Measurements from ENCODE around the gene ZNF275. TPM values are rescaled to one million over a fixed set of nuclear protein-coding genes. Genes with fewer than 3 reads are reported as not detected.
"Not testable (repeated sequence)": the region's sequence is repeated elsewhere in the genome, so short reads cannot be mapped to it uniquely, and the experiment has no call there.

ZNF275 gene
- total RNA-seq, 1 donor from 2014 or later, result 5.9 TPM

DNA sequence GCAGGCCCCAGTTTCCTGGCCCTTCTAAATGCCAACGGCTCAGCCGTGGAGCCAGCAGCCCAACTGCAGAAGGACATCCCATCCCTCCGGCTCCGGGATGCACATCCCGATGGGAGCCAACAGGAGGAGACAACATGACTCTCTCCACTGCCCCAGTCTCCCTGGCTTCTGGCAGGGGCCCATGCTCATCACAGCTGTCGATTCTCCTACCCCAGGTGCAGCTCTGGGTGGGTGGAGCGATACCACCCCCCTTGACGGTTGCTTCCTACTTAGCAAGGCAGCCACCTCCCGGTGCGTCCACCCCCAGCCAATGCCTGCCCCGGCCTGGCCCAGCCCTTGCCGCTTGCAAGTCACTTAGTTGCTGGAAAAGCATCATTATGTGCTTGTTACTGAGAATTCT is 19.5 kb downstream of the ZNF275 start:
- DNase-seq (ENCODE audit: low read depth, low spot score), result no peak

- DNase-seq (ENCODE audit: low read depth, low spot score), result no peak
These were observed 23.9 kb downstream of the ZNF275 start for GRCh38 chrX:153357877-153358276.

GRCh38 chrX:153361781-153362397 is 27.9 kb downstream of the ZNF275 start:
- no peak for DNase-seq (ENCODE audit: low read depth, low spot score)

GRCh38 chrX:153365670-153366069 is 31.7 kb downstream of the ZNF275 start:
- DNase-seq (ENCODE audit: low read depth, low spot score), result no peak

DNA sequence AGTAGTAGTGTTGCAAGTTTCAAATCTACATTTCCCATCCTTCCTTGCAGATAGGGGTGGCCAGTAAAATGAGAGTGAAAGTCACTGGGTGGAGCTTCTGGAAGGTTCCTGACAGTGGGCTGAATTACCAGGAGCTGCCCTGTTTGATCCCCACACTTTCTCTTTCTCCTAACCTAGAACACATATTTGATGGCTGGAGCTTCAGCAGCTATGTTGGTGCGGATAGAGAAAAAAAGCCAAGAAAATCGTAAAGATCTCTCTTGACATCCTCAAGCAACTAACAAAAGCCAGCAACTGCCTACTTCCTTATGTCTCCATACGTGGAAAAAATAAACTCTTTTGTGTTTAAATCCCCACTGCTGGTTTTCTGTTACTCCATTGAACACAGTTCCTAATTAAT is 32.2 kb downstream of the ZNF275 start:
- DNase-seq (ENCODE audit: low read depth, low spot score), result no peak

GRCh38 chrX:153366878-153367538 is 33.1 kb downstream of the ZNF275 start:
- DNase-seq (ENCODE audit: low read depth, low spot score), result no peak

DNA sequence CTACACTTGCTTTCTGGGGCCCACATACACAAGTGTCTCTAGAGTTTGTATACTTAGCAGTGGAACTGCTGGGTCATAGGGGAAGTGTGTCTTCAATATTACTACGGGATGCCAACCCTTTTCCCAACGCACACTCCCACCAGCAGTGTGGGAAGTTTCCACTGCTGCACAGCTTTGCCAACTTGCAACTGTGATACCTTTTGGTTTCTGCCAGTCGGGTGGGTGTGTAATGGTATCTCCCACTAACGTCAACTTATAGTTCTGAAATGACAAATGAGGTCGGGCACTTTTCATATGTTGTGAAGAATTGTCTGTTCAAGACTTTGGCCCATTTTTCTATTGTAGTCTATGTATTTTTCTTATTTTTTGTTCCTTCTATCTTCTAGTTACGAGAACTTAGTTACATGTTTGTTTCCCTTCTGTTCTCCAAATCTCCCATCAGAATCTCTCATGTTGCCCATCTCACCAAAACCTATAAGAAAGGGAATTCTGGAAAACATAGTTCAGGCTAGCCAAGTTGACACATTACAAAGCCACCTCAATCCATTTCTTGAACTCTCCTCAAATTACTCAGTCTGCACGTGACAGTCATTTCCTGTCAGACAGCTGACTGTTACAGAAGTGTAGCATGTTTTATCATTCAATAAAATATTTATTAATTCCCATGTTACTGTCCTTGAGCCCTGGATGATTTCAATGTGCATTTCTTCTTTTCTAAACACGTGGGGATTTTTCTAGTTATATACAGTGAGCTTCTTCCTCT is 36.5 kb downstream of the ZNF275 start:
- DNase-seq (ENCODE audit: low read depth, low spot score), result no peak

- no peak for DNase-seq (ENCODE audit: low read depth, low spot score)
These were observed 37.3 kb downstream of the ZNF275 start for GRCh38 chrX:153371256-153371655.

DNA sequence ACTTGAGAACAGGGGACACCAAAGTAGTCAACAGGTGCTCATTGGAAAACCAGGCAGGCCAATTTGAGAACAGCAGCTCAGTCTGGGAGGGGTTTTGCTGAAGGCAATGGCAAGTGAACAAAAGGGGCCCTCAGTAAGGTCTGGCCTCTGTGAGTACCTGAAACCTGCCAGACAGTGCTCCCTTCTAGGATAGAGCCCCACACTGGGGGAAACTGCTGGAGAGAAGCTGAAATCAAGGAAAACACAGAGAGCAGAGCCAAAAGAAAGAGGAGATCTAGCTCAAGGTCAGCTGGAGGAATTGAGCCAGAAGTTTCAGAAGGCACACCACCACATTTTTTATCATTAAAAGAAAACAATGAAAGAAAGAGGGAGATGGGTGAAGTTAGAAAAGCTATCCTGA is 39.0 kb downstream of the ZNF275 start:
- DNase-seq (ENCODE audit: low read depth, low spot score), result no peak

DNA sequence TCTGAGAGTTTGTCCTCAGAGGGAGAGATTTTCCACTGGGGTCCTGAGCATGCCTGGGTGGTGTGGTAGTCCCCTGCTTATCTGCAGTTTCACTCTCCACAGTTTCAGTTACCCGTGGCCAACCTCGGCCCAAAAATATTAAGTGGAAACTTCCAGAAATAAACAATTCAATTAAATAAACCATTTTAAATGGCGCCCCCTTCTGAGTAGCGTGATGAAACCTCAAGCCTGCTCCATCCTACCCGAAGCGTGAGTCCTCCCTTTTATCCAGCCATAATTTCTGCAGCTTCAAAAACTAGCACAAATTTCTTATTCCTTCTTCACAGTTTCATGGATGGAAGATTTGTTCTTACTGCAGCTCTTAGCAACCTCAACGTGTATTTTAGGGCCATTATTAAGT is 40.5 kb downstream of the ZNF275 start:
- DNase-seq (ENCODE audit: low read depth, low spot score), result no peak

DNA sequence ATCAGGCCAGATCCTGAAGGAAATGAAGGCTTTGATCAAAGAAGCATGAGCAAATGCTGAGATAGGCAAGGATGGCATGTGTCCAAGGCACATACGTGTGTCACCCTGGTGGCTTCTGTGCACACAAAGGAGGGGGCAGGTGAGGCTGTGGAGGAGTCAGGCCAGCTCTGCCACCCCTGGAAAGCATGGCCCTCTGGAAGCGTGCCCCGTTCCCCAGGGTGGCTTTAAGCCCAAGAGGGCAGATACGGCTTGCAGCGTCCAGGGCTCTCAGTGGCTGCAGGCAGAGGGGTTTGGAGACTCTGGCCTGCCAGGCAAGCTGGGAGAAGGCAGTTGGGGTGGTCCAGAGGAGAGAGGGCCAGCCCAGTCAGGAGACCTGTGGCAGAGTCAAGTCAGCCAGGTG is 41.6 kb downstream of the ZNF275 start:
- DNase-seq (ENCODE audit: low read depth, low spot score), result no peak

GRCh38 chrX:153377727-153378126 is 43.8 kb downstream of the ZNF275 start:
- no peak for DNase-seq (ENCODE audit: low read depth, low spot score)

GRCh38 chrX:153378607-153379006 is 44.7 kb downstream of the ZNF275 start:
- no peak for DNase-seq (ENCODE audit: low read depth, low spot score)

DNA sequence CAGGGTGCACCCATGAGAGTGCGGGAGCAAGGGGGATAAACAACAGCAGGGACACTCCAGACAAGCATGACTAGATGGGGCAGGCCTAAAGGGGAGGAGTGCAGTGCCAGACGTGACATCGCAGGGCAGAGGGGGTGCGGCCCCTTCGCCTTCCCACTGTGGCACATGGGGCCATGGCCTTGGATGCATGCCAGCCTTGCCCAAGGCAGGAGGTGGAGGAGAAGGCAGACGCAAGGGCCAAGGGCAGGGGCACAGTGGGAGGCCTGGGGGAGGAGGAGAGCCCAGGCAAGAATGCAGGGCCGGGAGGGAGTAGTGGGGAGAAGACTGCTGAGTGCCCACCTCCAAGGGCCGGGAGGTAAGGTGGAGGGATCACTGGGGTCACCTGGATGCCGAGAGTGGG is 45.6 kb downstream of the ZNF275 start:
- DNase-seq (ENCODE audit: low read depth, low spot score), result no peak

GRCh38 chrX:153379971-153380581 is 46.1 kb downstream of the ZNF275 start:
- DNase-seq (ENCODE audit: low read depth, low spot score), result no peak

GRCh38 chrX:153380691-153381090 is 46.7 kb downstream of the ZNF275 start:
- no peak for DNase-seq (ENCODE audit: low read depth, low spot score)

DNA sequence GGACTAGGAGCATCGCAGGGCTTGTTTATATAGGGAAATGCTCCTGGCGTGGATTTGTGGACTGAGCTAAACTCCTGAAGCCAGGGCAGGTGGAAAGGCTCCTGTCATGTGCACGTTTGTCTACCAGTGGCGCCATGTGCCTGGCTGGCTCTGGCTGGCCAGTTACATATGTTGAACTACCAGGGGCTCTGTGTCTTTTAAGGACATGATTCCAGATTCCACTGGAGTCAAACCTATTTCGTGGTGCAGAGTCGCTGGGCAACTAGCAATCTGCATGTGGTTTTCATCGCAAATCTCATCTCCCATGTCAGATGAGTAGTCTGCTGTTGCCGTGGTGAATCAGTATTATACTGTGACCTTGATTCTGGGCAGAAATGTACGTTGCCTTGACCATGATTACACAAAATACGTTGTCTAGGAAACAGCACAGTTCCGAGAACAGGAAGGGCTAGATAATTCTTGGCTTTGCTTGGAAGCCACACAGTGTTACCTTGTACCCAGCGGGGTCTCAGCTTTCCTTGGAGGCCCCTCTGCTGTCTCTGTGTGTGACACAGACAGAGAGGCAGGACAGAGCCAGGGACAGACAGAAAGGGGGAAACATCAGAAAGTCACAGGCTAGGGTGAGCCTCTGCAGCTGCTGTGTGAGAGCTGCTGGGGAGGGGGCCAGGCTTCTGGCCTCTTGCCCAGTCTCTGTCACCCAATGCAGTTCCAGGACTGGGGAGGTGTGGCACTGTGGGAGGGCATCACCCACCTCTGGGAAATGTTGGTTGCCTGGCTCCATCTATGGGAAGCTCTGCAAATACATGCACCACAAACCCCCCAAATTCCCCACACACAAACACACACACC is 48.0 kb downstream of the ZNF275 start:
- peak; percentile 20 for DNase-seq (ENCODE audit: low read depth, low spot score)

GRCh38 chrX:153382563-153383482 is 48.9 kb downstream of the ZNF275 start:
- no peak for DNase-seq (ENCODE audit: low read depth, low spot score)

GRCh38 chrX:153384390-153384789 is 50.4 kb downstream of the ZNF275 start:
- DNase-seq (ENCODE audit: low read depth, low spot score), result no peak

- DNase-seq (ENCODE audit: low read depth, low spot score), result not testable (repeated sequence)
These were observed 51.0 kb downstream of the ZNF275 start for GRCh38 chrX:153384973-153385372.
